Mucosa of descending colon (tissue), 3 donors: ENCODE data around the gene GPR27. TPM values are rescaled to one million over a fixed set of nuclear protein-coding genes. Genes with fewer than 3 reads are reported as not detected.

Experiments used
- ATAC-seq: fragments of 200-7000 bp; cut with Tn5 transposase; one replicate; pipeline ENCODE4 v1.9.1; 2020; ENCODE audit warnings: mild to moderate bottlenecking, moderate library complexity
- DNase-seq, 3 donors: peaks; one replicate each; pipeline ENCODE4 v3.0.0-alpha.2; 2020
- H3K36me3 ChIP-seq: fragments of 200-600 bp; one replicate; pipeline ENCODE4 v1.8.0; 2021; ENCODE audit warnings: low read depth, mild to moderate bottlenecking
- H3K4me1 ChIP-seq: fragments of 200-600 bp; one replicate; pipeline ENCODE4 v1.8.0; 2021; ENCODE audit warnings: low read depth, mild to moderate bottlenecking
- H3K4me3 ChIP-seq: fragments of 200-600 bp; one replicate; pipeline ENCODE4 v1.8.0; 2021; ENCODE audit warnings: mild to moderate bottlenecking
- H3K9me3 ChIP-seq: fragments of 200-600 bp; one replicate; pipeline ENCODE4 v1.8.0; 2021; ENCODE audit warnings: mild to moderate bottlenecking
- intact Hi-C, 2 donors: fragments of 100-400 bp; cut with DNase I in 1 of 2; cut with micrococcal nuclease in 1 of 2; formaldehyde crosslinking; loops; one replicate each; pipeline versions ENCODE4 v1.11.0 to v1.11.1; 2022; cut with DNase I, micrococcal nuclease
- total RNA-seq, 3 donors: library from RNA; stranded (reverse); fragmentation: NEBNext Ultra II Directional in 2 of 3; extraction: Animal tissue kit (Norgen Biotek cat#: 25700) in 2 of 3; gene quantifications; one replicate each; pipeline versions ENCODE4 v1.2.1 to v1.2.4, GENCODE V29; 2021 to 2023
- TF ChIP-seq, protein P1 (sequence below): fragments of 200-600 bp; IDR thresholded peaks from one replicate; pipeline ENCODE4 v1.8.0; 2022; ENCODE audit warnings: antibody characterized with exemption, mild to moderate bottlenecking
- donor health status: DM: no; HTN: no; CAD: no; lungs with moderate emphysema.
- donor health status: DM: no; HTN: no; CAD: no.
- donor health status: DM: no; HTN: yes; CAD: no.

The GPR27 gene
- total RNA-seq, 3 donors from 2014 or later = 0.14 to 2.1 (median 0.39) TPM

DNA sequence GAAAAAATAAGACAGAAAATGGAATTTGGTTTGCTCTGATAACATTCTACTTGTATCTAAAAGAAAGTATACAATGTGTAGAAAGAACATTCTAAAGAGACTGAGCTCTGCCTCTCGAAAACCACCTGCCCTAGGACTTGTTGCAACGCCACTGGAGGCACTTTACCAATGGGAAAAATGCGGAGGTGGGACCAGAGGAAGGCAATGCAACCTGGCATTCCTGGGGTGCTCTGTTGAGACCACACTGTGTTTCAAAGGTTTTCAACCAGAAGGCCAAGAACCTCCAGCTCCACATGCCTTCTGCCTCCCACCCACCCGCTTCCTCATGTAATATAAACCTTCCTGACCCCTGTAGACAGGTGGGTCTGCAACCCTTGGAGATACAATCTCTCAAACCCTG lies 26.8 kb downstream of the GPR27 start:
- no peak for DNase-seq
- no peak for ATAC-seq
- no peak overlapping the region for H3K4me3 ChIP-seq
- no peaks in the 10 kb centered on the region for H3K36me3 ChIP-seq
- H3K4me1 ChIP-seq = peaks cover 8% of the 10 kb centered on the region
- TF ChIP-seq, protein P1, sequence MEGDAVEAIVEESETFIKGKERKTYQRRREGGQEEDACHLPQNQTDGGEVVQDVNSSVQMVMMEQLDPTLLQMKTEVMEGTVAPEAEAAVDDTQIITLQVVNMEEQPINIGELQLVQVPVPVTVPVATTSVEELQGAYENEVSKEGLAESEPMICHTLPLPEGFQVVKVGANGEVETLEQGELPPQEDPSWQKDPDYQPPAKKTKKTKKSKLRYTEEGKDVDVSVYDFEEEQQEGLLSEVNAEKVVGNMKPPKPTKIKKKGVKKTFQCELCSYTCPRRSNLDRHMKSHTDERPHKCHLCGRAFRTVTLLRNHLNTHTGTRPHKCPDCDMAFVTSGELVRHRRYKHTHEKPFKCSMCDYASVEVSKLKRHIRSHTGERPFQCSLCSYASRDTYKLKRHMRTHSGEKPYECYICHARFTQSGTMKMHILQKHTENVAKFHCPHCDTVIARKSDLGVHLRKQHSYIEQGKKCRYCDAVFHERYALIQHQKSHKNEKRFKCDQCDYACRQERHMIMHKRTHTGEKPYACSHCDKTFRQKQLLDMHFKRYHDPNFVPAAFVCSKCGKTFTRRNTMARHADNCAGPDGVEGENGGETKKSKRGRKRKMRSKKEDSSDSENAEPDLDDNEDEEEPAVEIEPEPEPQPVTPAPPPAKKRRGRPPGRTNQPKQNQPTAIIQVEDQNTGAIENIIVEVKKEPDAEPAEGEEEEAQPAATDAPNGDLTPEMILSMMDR = no peak
- intact Hi-C loops = no loop called here
- no peaks in the 10 kb centered on the region for H3K9me3 ChIP-seq

DNA sequence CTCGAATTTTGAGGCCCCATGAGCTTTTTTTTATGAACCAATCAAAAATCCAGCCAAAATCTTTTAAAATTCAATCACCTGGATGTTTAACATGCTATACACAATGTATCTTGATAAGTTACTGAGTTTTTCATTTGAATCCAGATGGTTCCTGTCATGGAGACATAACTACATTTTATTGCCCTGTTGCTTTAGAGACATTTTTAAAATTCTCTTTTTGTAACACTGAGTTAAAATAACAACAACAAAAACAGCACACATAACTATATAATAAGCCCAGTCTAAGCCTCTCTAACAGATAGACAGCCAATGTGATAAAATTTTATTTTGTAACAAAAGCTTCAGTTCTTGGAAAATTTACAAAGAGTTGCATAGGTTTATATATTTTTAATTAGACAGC lies 29.5 kb downstream of the GPR27 start:
- Histone ChIP-seq H3K9me3 (no peaks in the 10 kb centered on the region), H3K36me3 (no peaks in the 10 kb centered on the region), H3K4me1 (peaks cover 8% of the 10 kb centered on the region), H3K4me3 (no peak overlapping the region)
- DNase-seq (no peak), ATAC-seq (no peak)
- intact Hi-C loops = no loop called here
- TF ChIP-seq, protein P1 = no peak

DNA sequence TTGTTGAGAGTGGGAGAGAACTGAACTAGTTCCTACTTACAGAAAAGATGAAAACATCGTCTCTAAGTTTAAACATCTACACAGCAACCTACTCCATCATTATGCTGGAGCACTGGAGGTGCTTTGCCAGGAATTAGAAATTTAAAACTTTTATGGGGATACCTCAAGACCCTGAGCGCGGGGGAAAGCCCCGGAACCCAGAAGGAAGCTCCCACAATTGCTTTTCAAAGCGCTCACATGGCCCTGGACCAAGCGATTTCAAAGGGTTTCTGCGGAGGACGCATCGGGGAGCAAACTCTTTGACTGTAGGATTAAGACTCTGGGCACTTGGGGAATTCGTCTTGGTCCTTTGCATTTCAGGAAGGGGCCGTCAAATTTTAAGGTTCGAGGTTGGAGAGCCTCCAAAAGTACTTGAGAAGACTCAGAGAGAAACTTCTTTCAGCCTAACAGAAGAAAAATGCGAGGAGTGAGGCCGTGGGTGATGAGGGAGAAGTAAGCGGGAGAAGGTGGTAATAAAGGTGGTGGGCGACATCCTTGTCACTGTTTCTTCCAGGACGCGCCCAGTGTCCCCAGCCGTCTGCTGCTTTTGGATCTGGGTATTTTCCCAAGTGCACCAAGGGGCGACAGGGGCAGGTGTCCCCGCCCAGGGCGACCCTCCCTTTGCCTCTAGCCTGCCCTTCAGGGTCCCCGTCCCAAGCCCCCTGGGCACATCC lies 30.7 kb downstream of the GPR27 start:
- DNase-seq (no peak), ATAC-seq (no peak)
- no peaks in the 10 kb centered on the region for H3K9me3 ChIP-seq
- H3K36me3 ChIP-seq = no peaks in the 10 kb centered on the region
- intact Hi-C loops = no loop called here
- H3K4me1 ChIP-seq = peaks cover 8% of the 10 kb centered on the region
- TF ChIP-seq, protein P1 = no peak
- no peak overlapping the region for H3K4me3 ChIP-seq

DNA sequence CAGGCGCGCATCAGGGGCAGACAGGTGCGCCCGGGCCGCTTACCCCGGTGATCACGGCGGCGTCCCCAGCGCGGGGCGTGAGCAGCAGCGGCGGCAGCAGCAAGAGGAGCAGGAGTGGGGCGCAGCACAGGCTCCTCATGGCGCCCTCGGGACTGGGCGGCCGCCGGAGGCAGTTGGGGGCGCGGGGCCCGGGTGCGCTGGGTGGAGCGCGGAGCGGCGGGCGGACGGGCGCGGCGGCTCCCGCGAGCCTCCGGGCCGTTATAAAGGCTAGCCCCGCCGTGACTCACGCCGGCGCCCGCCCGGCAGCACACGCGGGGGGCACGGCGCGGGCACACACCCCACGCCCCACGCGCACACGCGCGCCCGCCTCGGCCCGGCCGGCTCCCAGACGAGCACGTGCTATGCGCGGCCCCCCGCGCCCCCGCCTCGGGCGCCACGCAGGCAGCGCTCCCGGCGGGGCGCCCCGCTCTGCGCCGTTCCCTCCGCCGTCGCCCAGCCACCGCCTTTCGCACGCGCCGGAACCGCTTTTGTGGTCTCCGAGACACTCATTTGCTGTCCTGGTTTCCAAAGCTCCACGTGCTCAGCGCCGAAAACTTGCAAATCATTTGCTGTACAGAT lies 31.4 kb downstream of the GPR27 start, which contains the start of gene PROK2:
Gene PROK2, minus strand, starts transcription at position 235 of the 618 bp plus-strand sequence. Its CDS starts 96 bp downstream, at position 139.
- DNase-seq = no peak

DNA sequence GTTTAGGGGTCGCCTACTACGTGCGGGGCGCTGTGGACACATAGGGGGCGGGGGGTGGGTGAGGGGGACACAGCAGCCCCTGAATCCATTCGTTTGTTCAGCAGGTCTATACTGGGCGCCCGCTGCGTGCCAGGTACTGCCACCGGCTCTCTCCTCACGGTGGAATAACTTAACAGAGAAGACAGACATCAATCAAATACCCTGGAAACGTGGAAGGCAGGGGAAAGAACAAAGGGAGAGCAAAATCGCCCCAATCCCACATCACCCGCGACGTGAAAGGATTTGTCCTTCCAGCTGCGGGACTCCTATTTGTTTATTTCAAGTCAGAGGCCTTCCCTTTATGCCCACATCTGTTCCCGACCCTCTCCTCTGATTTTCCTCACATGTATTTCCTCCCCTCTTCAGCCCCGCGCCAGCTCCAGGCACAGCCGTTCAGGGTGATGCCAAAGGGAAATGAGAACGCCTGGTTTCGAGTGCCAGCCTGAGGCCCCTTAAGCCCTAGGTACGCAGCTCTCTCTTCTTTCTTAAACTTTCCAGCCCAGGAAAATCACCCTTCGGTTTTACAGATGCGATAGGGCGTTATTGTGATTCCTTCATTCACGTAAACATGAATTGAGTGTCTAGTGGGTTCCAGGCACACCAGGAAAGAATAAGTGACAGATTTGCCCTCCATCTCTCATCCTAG lies 32.0 kb downstream of the GPR27 start:
- DNase-seq (no peak), ATAC-seq (no peak)
- H3K4me1 ChIP-seq = peaks cover 8% of the 10 kb centered on the region
- intact Hi-C loops = no loop called here
- H3K9me3 ChIP-seq = no peaks in the 10 kb centered on the region
- no peak overlapping the region for H3K4me3 ChIP-seq
- H3K36me3 ChIP-seq = no peaks in the 10 kb centered on the region
- TF ChIP-seq, protein P1 = no peak

More for the DNA sequence above, 31.4 kb downstream of the GPR27 start, which contains the start of gene PROK2:
- TF ChIP-seq, protein P1 = no peak
- Histone ChIP-seq H3K4me1 (peaks cover 8% of the 10 kb centered on the region), H3K36me3 (no peaks in the 10 kb centered on the region), H3K4me3 (no peak within 1 kb of the TSS), H3K9me3 (no peaks in the 10 kb centered on the region)
- ATAC-seq = peak; percentile 37
- intact Hi-C loops = no loop called here
